GM21737 (cell line): ENCODE results near the gene NF1.
A peak's percentile ranks its signal among the peaks of the same experiment; 100 is the strongest.
"Not testable (repeated sequence)": the region's sequence is repeated elsewhere in the genome, so short reads cannot be mapped to it uniquely, and the experiment has no call there.

Experiments used
- ATAC-seq: cut with Tn5 transposase; IDR thresholded peaks from one replicate; pipeline ENCODE4 v1.9.1; 2021; ENCODE audit warnings: mild to moderate bottlenecking, moderate library complexity; ENCODE audit not compliant: unreplicated experiment

Gene NF1

GRCh38 chr17:31289790-31290189 lies 195.0 kb downstream of the NF1 start:
- no peak for ATAC-seq

GRCh38 chr17:31291820-31292219 lies 197.0 kb downstream of the NF1 start:
- ATAC-seq, result no peak

GRCh38 chr17:31293581-31293980 lies 198.8 kb downstream of the NF1 start:
- ATAC-seq, result no peak

DNA sequence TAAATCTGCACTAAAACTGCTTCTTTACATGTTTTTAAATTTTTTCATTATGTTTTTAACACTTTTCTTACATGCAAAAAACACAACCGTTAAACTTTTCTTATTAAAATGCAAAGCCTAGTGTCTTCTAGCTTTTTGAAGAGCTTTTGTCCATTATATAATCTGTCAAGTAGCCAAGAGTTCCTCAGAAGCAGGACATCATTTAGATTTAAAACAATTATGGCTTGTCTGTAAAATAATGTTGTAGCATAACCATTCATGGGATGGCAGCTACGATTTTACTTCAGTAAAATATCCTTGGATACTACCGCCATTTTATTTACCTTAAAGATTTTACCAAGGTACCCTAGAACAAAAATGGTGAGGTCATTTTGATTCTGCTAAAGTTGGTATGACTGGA lies 199.5 kb downstream of the NF1 start:
- ATAC-seq, result no peak

- ATAC-seq, result no peak
Observed at GRCh38 chr17:31294820-31295488, 200.2 kb downstream of the NF1 start.

GRCh38 chr17:31295489-31295871 lies 200.7 kb downstream of the NF1 start:
- no peak for ATAC-seq

DNA sequence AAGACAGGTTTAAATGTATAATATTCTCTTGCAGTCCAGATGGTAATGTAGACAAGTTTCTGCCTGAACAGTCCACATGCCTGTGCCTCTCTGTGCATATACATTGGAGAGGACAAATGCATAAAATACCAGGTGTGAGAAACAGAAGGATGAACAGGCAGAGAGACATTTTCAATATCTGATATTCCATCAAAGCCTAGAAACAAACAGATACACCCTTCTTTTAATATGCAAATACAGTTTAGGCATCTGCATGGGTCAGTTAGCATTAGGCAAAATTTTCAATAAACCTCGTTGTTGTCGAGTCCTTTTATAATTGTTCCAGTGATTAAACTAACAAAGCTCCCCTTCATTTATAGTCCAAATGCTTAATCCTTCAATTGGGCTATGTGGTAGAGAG lies 201.4 kb downstream of the NF1 start:
- no peak for ATAC-seq

GRCh38 chr17:31297090-31297489 lies 202.3 kb downstream of the NF1 start, which contains the start of gene OMG:
Gene OMG, minus strand, starts transcription at chr17:31297239. Its CDS starts 908 bp downstream, at chr17:31296331.
- ATAC-seq, result no peak

DNA sequence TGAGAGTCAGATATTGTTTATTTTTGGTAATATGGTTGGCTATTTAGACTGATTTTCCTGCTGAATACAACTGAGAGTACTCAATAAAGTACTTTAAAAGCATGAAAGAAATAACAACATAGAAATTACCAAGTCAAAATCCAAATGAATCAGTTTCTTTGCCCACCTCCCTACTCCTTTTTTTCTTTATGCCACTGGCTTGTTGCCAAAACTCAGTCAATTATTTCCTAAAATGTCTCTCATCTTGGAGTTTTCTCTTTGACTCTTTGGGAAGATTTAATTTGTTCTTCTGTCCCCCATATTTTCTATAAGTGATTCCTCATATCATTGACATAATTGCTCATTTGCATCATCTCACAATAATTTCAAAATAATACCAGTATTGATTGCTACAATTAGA lies 204.8 kb downstream of the NF1 start:
- no peak for ATAC-seq

GRCh38 chr17:31307640-31308039 lies 212.9 kb downstream of the NF1 start:
- no peak for ATAC-seq

GRCh38 chr17:31308372-31309334 lies 213.9 kb downstream of the NF1 start:
- ATAC-seq, result no peak

DNA sequence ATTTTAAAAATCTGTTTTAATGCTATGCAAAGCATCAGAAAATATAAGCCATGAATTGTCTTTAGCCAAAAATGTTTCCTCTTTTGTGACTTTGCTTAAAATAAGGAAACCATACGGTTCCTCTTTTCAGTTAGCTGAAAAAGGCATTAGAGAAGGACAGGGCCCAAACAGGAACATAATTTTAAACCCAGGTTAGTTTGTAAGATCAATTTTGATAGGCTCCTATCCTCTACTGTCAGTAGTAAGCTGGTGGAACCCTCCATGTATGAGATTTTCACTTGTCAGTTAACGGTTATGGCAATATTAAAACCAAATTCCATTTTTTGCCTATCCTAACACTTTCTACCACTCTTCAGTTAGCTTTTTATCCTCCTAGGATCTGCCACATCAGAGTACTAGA lies 214.8 kb downstream of the NF1 start:
- no peak for ATAC-seq

GRCh38 chr17:31310260-31310659 lies 215.5 kb downstream of the NF1 start:
- ATAC-seq, result no peak

DNA sequence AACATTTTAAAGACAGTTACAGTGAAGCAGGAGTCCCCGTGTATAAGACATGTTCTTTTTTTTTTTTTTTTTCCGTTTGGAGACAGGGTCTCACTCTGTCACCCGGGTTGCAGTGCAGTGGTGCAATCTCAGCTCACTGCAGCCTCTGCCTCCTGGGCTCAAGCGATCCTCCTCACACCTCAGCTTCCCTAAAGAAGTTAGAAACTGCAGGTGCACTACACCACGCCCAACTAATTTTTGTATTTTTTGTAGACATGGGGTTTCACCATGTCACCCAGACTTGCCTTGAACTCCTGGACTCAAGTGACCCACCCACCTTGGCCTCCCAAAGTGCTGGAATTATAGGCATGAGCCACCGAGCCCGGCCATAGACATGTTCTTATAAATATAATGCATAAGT lies 216.1 kb downstream of the NF1 start:
- no peak for ATAC-seq

GRCh38 chr17:31311526-31311925 lies 216.7 kb downstream of the NF1 start:
- ATAC-seq, result no peak

DNA sequence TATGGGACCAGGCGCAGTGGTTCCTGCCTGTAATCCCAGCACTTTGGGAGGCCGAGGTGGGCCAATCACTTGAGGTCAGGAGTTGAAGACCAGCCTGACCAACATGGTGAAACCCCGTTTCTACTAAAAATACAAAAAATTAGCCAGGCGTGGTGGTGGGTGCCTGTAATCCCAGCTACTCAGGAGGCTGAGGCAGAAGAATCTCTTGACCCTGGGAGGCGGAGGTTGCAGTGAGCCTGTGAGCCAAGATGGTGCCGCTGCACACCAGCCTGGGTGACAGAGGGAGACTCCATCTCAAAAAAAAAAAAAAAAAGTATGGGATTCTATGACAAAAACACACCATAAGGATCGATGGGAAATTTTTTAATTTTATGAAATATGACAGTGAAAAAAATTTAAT lies 217.4 kb downstream of the NF1 start:
- not testable (repeated sequence) for ATAC-seq

- ATAC-seq, result no peak
Observed at GRCh38 chr17:31313982-31314781, 219.4 kb downstream of the NF1 start, which contains the start of gene EVI2B. Gene EVI2B, minus strand, starts transcription at chr17:31314054. Its CDS starts 8,445 bp downstream, at chr17:31305609.

- no peak for ATAC-seq
Observed at GRCh38 chr17:31314782-31315100, 220.0 kb downstream of the NF1 start.

- ATAC-seq, result peak; percentile 28
Observed at GRCh38 chr17:31318298-31318801, 223.6 kb downstream of the NF1 start.

- no peak for ATAC-seq
Observed at GRCh38 chr17:31318851-31319661, 224.3 kb downstream of the NF1 start.
